Colonic mucosa (tissue), 4 donors: ENCODE data around the gene SLC48A1. TPM values are rescaled to one million over a fixed set of nuclear protein-coding genes. Genes with fewer than 3 reads are reported as not detected.

ENCODE experiments used
- DNase-seq: peaks from one replicate; pipeline ENCODE4 v3.0.0-alpha.2; 2020
- H3K27ac ChIP-seq: fragments of 200-600 bp; one replicate; pipeline ENCODE4 v1.8.0; 2021
- H3K27me3 ChIP-seq: fragments of 200-600 bp; one replicate; pipeline ENCODE4 v1.8.0; 2021
- H3K36me3 ChIP-seq: fragments of 200-600 bp; one replicate; pipeline ENCODE4 v1.8.0; 2021
- H3K4me1 ChIP-seq: fragments of 200-600 bp; one replicate; pipeline ENCODE4 v1.8.0; 2021; ENCODE audit warnings: mild to moderate bottlenecking
- H3K4me3 ChIP-seq: fragments of 200-600 bp; one replicate; pipeline ENCODE4 v1.8.0; 2021
- H3K9ac ChIP-seq, 2 donors: one replicate each; pipeline ENCODE4 v1.7.0; 2013; ENCODE audit warnings: control low read depth in 2 of 2, low read depth in 2 of 2, low read length in 2 of 2
- H3K9me3 ChIP-seq: fragments of 200-600 bp; one replicate; pipeline ENCODE4 v1.8.0; 2021
- intact Hi-C: fragments of 100-400 bp; cut with DNase I; formaldehyde crosslinking; loops from one replicate; pipeline ENCODE4 v1.14.1; 2022
- total RNA-seq, 2 donors: library from RNA; stranded (reverse); fragmentation: NEBNext Ultra II Directional in 1 of 2; extraction: Animal tissue kit (Norgen Biotek cat#: 25700) in 1 of 2; gene quantifications; one replicate each; pipeline ENCODE4 v1.2.1, GENCODE V29; 2021
- TF ChIP-seq, protein P1 (sequence below): fragments of 200-600 bp; IDR thresholded peaks from one replicate; pipeline ENCODE4 v1.8.0; 2022; ENCODE audit warnings: antibody characterized with exemption, mild to moderate bottlenecking
- donor health status: healthy.
- donor health status: DM: no; HTN: no; CAD: no.
- donor health status: DM: no; HTN: no; CAD: no.

SLC48A1 gene
- total RNA-seq, 2 donors from 2014 or later: 12.2 to 17.9 TPM

DNA sequence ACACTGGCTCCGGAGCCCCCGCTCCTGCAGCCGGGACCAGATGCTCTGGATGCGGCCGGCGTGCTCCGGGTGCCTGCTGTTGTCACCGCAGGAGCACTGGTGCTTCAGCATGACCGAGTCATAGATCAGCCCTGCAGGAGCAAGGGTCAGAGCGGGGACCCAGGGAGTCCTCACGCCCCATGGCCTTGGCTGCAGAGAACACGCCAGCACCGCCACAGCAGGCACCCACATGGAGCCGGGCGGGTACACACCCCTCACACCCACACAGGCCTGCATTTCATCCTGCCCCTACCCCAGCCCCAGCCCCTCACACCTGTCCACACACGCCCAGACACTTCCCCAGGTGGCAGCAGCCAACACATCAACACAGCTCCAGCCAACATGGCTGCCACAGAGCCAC is 18.8 kb downstream of the SLC48A1 start:
- intact Hi-C loops: no loop called here
- TF ChIP-seq, protein P1, sequence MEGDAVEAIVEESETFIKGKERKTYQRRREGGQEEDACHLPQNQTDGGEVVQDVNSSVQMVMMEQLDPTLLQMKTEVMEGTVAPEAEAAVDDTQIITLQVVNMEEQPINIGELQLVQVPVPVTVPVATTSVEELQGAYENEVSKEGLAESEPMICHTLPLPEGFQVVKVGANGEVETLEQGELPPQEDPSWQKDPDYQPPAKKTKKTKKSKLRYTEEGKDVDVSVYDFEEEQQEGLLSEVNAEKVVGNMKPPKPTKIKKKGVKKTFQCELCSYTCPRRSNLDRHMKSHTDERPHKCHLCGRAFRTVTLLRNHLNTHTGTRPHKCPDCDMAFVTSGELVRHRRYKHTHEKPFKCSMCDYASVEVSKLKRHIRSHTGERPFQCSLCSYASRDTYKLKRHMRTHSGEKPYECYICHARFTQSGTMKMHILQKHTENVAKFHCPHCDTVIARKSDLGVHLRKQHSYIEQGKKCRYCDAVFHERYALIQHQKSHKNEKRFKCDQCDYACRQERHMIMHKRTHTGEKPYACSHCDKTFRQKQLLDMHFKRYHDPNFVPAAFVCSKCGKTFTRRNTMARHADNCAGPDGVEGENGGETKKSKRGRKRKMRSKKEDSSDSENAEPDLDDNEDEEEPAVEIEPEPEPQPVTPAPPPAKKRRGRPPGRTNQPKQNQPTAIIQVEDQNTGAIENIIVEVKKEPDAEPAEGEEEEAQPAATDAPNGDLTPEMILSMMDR: no peak
- Histone ChIP-seq H3K27me3 (no peaks in the 10 kb centered on the region), H3K9ac (no peak overlapping the region), H3K36me3 (peaks cover 21% of the 10 kb centered on the region), H3K4me3 (no peak overlapping the region), H3K27ac (no peak overlapping the region), H3K4me1 (no peaks in the 10 kb centered on the region), H3K9me3 (no peaks in the 10 kb centered on the region)
- DNase-seq: no peak

- Histone ChIP-seq H3K27ac (no peak overlapping the region), H3K9ac (no peak overlapping the region), H3K36me3 (peaks cover 12% of the 10 kb centered on the region), H3K4me1 (no peaks in the 10 kb centered on the region), H3K9me3 (no peaks in the 10 kb centered on the region), H3K4me3 (no peak overlapping the region), H3K27me3 (no peaks in the 10 kb centered on the region)
- DNase-seq: no peak
- TF ChIP-seq, protein P1: no peak
- intact Hi-C loops: no loop called here
Measured at GRCh38 chr12:47793015-47793681, 20.1 kb downstream of the SLC48A1 start.

DNA sequence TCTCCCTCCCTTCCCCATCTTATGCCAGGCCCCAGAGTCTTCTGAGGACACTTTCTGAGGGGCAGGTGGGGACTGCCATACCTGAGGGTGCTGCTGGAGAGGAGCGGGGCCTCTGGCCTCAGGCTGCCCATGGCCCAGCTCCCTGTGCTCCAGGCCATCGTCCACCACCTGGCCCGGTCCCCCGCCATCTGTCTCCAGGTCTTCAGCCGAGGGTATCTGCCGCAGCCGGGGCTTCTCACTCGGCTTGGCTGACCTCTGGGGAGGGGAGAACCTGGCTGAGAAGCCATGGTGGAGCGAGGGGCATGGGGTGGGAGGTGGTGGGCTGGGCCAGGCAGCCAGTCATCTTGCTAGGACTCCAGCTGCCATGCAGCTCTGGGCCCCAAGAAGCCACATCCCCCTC is 21.6 kb downstream of the SLC48A1 start:
- Histone ChIP-seq H3K36me3 (peaks cover 5% of the 10 kb centered on the region), H3K4me1 (no peaks in the 10 kb centered on the region), H3K27ac (no peak overlapping the region), H3K9me3 (no peaks in the 10 kb centered on the region), H3K9ac (no peak overlapping the region), H3K4me3 (no peak overlapping the region), H3K27me3 (no peaks in the 10 kb centered on the region)
- DNase-seq: no peak
- TF ChIP-seq, protein P1: no peak
- intact Hi-C loops: no loop called here

DNA sequence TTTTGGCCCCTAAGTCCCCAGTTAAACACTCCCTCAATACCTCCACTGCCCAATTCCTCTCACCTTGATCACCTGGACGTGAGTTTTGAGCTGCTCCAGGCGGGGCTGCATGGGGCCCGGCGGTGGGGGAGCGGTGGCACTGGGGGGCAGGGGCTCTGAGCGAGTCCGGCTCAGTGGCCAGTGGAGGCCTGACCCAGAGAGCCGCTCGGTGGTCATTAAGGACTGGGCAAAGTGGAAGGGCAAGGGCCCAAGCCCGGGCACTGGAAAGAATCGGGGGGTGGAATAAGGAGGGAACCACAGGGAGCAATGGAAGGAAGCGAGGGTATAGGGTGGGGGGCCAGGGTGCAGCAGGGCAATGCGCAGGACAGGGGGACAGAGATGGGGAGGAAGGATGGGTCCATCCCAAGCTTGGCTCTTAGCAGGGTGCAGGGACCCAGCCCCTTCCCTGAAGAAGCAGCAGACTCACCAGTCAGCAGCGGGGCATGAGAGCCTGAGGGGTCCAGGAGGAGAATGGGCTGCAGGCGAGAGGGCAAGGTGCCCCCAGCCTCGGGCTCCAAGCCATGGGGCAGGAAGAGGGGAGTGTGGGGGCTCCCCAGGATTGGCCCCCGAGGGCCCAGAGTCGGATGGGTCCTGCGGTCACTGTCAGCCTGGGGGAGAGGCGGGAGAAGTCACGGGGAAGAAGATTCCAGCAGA is 22.2 kb downstream of the SLC48A1 start:
- no peak for DNase-seq
- intact Hi-C loops: no loop called here
- Histone ChIP-seq H3K4me3 (no peak overlapping the region), H3K4me1 (no peaks in the 10 kb centered on the region), H3K9me3 (no peaks in the 10 kb centered on the region), H3K27ac (no peak overlapping the region), H3K27me3 (no peaks in the 10 kb centered on the region), H3K9ac (no peak overlapping the region), H3K36me3 (peaks cover 5% of the 10 kb centered on the region)
- TF ChIP-seq, protein P1: no peak

DNA sequence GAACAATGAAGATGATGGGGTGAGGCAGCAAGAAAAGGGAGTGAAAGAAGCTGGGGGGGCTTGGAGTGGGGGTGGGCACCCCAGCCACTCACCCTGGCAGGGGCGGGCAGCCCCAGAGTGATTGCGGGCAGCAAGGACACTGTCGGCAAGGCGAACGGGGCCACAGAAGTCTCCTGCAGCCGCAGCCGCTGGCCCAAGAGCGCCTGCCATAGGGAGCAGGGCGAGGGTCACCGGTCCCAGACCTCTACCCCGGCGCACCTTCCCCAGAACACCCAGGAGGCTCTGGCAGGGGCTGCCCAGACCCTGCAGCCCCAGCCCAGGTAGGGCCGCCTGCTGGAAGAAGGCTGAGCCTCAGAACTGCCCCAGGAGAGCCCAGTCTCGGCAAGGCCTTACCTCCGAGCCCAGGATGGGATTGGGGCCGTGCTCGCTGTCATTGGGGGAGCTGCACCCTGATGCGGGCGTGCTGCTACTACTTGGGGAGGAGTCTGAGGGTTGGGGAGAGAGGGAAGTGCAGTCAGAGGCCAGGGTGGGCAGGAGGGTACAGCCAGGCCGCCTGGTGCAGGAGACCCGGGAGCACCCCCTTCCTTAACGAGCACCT is 22.9 kb downstream of the SLC48A1 start:
- Histone ChIP-seq H3K4me1 (no peaks in the 10 kb centered on the region), H3K9me3 (no peaks in the 10 kb centered on the region), H3K9ac (no peak overlapping the region), H3K4me3 (no peak overlapping the region), H3K36me3 (peaks cover 5% of the 10 kb centered on the region), H3K27me3 (no peaks in the 10 kb centered on the region), H3K27ac (no peak overlapping the region)
- DNase-seq: no peak
- TF ChIP-seq, protein P1: no peak
- intact Hi-C loops: no loop called here
